Erythroblast (primary cell): ENCODE measurements around the gene SLC22A31.

Experiments
- GATA1 ChIP-seq: IDR thresholded peaks from 2 replicates; pipeline ENCODE4 v1.6.1; 2011; ENCODE audit warnings: low read depth, mild to moderate bottlenecking, control low read depth, low read length, moderate library complexity
- POLR2A ChIP-seq: IDR thresholded peaks from 2 replicates; pipeline ENCODE4 v1.6.1; 2011; ENCODE audit warnings: mild to moderate bottlenecking, low read length

DNA sequence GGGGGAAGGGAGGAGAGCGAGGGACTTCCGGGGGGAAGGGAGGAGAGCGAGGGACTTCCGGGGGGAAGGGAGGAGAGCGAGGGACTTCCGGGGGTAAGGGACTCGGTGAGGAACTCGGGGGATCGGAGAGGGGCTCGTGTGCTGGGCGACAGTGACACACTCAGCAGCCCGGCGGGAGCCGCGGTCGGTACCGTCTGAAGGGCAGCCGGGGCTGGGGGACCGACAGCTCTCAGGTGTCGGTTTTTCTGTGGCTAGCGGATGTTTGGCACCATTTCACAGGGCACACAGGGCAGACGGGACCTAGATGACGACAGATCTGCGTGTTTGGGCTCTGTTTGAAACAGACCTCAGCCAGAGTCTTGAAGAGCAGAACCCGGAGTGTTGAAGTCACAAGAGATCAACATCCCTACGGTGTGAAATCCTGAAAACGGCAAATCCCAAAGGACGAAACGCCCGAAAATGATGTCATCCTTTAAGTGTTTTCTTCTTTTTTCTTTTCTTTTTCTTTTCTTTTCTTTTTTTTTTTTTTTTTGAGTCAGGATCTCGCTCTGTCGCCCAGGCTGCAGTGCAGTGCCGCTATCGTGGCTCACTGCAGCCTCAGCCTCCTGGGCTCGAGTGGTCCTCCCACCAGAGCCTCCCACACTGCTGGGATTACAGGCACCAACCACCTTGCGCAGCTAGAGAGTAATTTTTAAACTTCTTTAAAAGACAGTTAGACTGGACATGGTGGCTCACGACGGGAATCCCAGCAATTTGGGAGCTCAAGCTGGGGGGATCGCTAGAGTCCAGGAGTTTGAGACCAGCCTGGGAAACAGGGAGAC, 41.1 kb upstream of the SLC22A31 start:
- TF ChIP-seq POLR2A, result peak; percentile 94
- no peak for TF ChIP-seq GATA1
